GM19193 (cell line): ENCODE data around the gene TMEM245.

Experiments used
- POLR2A ChIP-seq: IDR thresholded peaks from 4 replicates; pipeline ENCODE4 v1.6.1; 2011; ENCODE audit not compliant: insufficient read depth, insufficient read length; ENCODE audit errors: extremely low read depth

Gene TMEM245

GRCh38 chr9:109098171-109098959 lies 21.4 kb downstream of the TMEM245 start:
- TF ChIP-seq POLR2A = no peak

GRCh38 chr9:109097146-109097545 lies 22.6 kb downstream of the TMEM245 start:
- TF ChIP-seq POLR2A = no peak

GRCh38 chr9:109095321-109095720 lies 24.4 kb downstream of the TMEM245 start:
- no peak for TF ChIP-seq POLR2A

- no peak for TF ChIP-seq POLR2A
Observed at GRCh38 chr9:109094268-109094667, 25.5 kb downstream of the TMEM245 start.

- no peak for TF ChIP-seq POLR2A
Observed at GRCh38 chr9:109092587-109092986, 27.2 kb downstream of the TMEM245 start.

GRCh38 chr9:109092051-109092580 lies 27.6 kb downstream of the TMEM245 start:
- no peak for TF ChIP-seq POLR2A

- TF ChIP-seq POLR2A = no peak
Observed at GRCh38 chr9:109088221-109088620, 31.5 kb downstream of the TMEM245 start.

GRCh38 chr9:109087795-109088194 lies 32.0 kb downstream of the TMEM245 start:
- no peak for TF ChIP-seq POLR2A

- TF ChIP-seq POLR2A = no peak
Observed at GRCh38 chr9:109086221-109086620, 33.5 kb downstream of the TMEM245 start.

GRCh38 chr9:109085510-109085909 lies 34.2 kb downstream of the TMEM245 start:
- TF ChIP-seq POLR2A = no peak

GRCh38 chr9:109083813-109084405 lies 35.8 kb downstream of the TMEM245 start:
- no peak for TF ChIP-seq POLR2A

GRCh38 chr9:109083141-109083540 lies 36.6 kb downstream of the TMEM245 start:
- TF ChIP-seq POLR2A = no peak

GRCh38 chr9:109082091-109082620 lies 37.6 kb downstream of the TMEM245 start:
- no peak for TF ChIP-seq POLR2A

- TF ChIP-seq POLR2A = no peak
Observed at GRCh38 chr9:109074236-109074889, 45.4 kb downstream of the TMEM245 start.

GRCh38 chr9:109072821-109073435 lies 46.8 kb downstream of the TMEM245 start:
- TF ChIP-seq POLR2A = no peak
